Endothelial cell (in vitro differentiated cells): Measurements from ENCODE around the gene CGNL1. TPM values are rescaled to one million over a fixed set of nuclear protein-coding genes. Genes with fewer than 3 reads are reported as not detected.

Experiments used
- DNase-seq: peaks from one replicate; pipeline ENCODE4 v3.0.0; 2021; ENCODE audit warnings: low spot score
- H3K27ac Mint-ChIP-seq: one replicate; pipeline ENCODE4 v1.8.0; 2021; ENCODE audit warnings: mixed read lengths, inconsistent platforms; ENCODE audit not compliant: unreplicated experiment
- H3K27me3 Mint-ChIP-seq: one replicate; pipeline ENCODE4 v1.8.0; 2021; ENCODE audit warnings: mild to moderate bottlenecking, moderate library complexity, mixed read lengths, inconsistent platforms; ENCODE audit not compliant: unreplicated experiment
- H3K36me3 Mint-ChIP-seq: one replicate; pipeline ENCODE4 v1.8.0; 2021; ENCODE audit warnings: mild to moderate bottlenecking, low read depth, mixed read lengths, inconsistent platforms; ENCODE audit not compliant: unreplicated experiment
- H3K4me1 Mint-ChIP-seq: one replicate; pipeline ENCODE4 v1.8.0; 2021; ENCODE audit warnings: mild to moderate bottlenecking, mixed read lengths, inconsistent platforms; ENCODE audit not compliant: unreplicated experiment
- H3K4me3 Mint-ChIP-seq: one replicate; pipeline ENCODE4 v1.8.0; 2021; ENCODE audit warnings: mild to moderate bottlenecking, mixed read lengths, inconsistent platforms; ENCODE audit not compliant: unreplicated experiment
- H3K9me3 Mint-ChIP-seq: one replicate; pipeline ENCODE4 v1.8.0; 2021; ENCODE audit warnings: mixed read lengths, inconsistent platforms; ENCODE audit not compliant: unreplicated experiment
- total RNA-seq: library from RNA; stranded (reverse); fragmentation: NEBNext Ultra II Directional; extraction: Animal tissue kit (Norgen Biotek cat#: 25700); gene quantifications from one replicate; pipeline ENCODE4 v1.2.1, GENCODE V29; 2021; ENCODE audit not compliant: unreplicated experiment
- TF ChIP-seq, protein P1 (sequence below): fragments of 200-600 bp; sonication (generic); IDR thresholded peaks from one replicate; pipeline ENCODE4 v1.5.0; 2021; ENCODE audit warnings: antibody characterized with exemption; ENCODE audit not compliant: unreplicated experiment

CGNL1 gene
- total RNA-seq, 1 donor from 2014 or later, result 238 TPM

GRCh38 chr15:57563416-57563815 lies 187.1 kb downstream of the CGNL1 start:
- H3K27ac Mint-ChIP-seq, result no peak overlapping the region
- peaks cover 8% of the 10 kb centered on the region for H3K36me3 Mint-ChIP-seq
- peaks cover 53% of the 10 kb centered on the region for H3K4me1 Mint-ChIP-seq
- H3K4me3 Mint-ChIP-seq, result no peak overlapping the region
- H3K9me3 Mint-ChIP-seq, result no peaks in the 10 kb centered on the region
- peaks cover 10% of the 10 kb centered on the region for H3K27me3 Mint-ChIP-seq
- TF ChIP-seq, protein P1, sequence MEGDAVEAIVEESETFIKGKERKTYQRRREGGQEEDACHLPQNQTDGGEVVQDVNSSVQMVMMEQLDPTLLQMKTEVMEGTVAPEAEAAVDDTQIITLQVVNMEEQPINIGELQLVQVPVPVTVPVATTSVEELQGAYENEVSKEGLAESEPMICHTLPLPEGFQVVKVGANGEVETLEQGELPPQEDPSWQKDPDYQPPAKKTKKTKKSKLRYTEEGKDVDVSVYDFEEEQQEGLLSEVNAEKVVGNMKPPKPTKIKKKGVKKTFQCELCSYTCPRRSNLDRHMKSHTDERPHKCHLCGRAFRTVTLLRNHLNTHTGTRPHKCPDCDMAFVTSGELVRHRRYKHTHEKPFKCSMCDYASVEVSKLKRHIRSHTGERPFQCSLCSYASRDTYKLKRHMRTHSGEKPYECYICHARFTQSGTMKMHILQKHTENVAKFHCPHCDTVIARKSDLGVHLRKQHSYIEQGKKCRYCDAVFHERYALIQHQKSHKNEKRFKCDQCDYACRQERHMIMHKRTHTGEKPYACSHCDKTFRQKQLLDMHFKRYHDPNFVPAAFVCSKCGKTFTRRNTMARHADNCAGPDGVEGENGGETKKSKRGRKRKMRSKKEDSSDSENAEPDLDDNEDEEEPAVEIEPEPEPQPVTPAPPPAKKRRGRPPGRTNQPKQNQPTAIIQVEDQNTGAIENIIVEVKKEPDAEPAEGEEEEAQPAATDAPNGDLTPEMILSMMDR, result no peak
- DNase-seq, result no peak

DNA sequence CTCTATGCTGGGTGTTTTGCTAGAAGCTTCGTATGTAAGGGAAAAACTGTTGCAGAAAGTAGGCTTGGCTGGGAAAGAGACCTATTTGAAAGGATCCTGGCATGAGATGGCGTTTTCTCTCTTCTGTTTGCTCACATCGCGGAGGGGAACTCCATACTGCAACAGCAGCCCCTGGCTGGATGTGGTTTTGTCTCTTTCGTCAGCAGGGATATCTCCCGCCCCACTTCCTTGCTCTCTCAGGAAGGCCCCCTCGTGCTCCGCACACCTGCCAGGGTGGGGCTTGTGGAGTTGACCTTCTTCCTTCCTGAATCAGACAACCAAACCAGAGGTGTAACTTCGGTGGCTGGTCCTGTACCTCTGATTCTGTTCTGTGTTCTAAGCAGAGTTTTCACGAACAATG lies 189.0 kb downstream of the CGNL1 start:
- DNase-seq, result no peak
- peaks cover 45% of the 10 kb centered on the region for H3K4me1 Mint-ChIP-seq
- H3K27ac Mint-ChIP-seq, result peak overlapping the region; percentile 61
- no peak overlapping the region for H3K4me3 Mint-ChIP-seq
- H3K9me3 Mint-ChIP-seq, result no peaks in the 10 kb centered on the region
- peaks cover 7% of the 10 kb centered on the region for H3K27me3 Mint-ChIP-seq
- H3K36me3 Mint-ChIP-seq, result peaks cover 13% of the 10 kb centered on the region
- TF ChIP-seq, protein P1, result no peak

GRCh38 chr15:57566834-57567233 lies 190.5 kb downstream of the CGNL1 start:
- H3K27ac Mint-ChIP-seq, result no peak overlapping the region
- H3K27me3 Mint-ChIP-seq, result peaks cover 5% of the 10 kb centered on the region
- TF ChIP-seq, protein P1, result no peak
- H3K9me3 Mint-ChIP-seq, result no peaks in the 10 kb centered on the region
- no peak for DNase-seq
- peaks cover 13% of the 10 kb centered on the region for H3K36me3 Mint-ChIP-seq
- peaks cover 31% of the 10 kb centered on the region for H3K4me1 Mint-ChIP-seq
- no peak overlapping the region for H3K4me3 Mint-ChIP-seq

GRCh38 chr15:57567891-57568290 lies 191.6 kb downstream of the CGNL1 start:
- Mint-ChIP-seq H3K27ac (peak overlapping the region; percentile 40), H3K27me3 (no peaks in the 10 kb centered on the region), H3K4me3 (no peak overlapping the region), H3K9me3 (no peaks in the 10 kb centered on the region), H3K36me3 (peaks cover 8% of the 10 kb centered on the region), H3K4me1 (peaks cover 23% of the 10 kb centered on the region)
- DNase-seq, result no peak
- TF ChIP-seq, protein P1, result no peak

DNA sequence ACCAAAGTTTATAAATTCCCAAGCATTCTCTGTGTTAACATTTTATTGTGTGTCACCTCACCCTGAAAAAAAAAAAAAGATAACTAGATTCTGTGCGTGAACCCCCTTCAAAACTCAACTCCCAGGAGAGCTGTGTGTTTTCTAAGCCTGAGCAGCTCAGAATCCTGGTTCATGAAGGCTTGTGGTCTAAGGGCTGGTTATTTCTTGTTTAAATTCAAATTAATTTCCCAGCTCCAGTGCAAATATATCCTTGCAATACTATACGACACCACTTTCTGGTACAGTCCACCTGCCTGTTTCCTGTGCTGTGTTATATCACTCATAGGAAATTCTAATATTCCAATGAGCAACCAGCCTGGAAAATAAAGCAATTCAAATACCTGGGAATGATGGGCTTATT lies 192.0 kb downstream of the CGNL1 start:
- TF ChIP-seq, protein P1, result no peak
- Mint-ChIP-seq H3K4me1 (peaks cover 23% of the 10 kb centered on the region), H3K36me3 (peaks cover 8% of the 10 kb centered on the region), H3K4me3 (no peak overlapping the region), H3K9me3 (no peaks in the 10 kb centered on the region), H3K27me3 (peaks cover under 1% of the 10 kb centered on the region), H3K27ac (peak overlapping the region; percentile 40)
- DNase-seq, result no peak
